ENCODE measurements around the gene WDR82. TPM values are rescaled to one million over a fixed set of nuclear protein-coding genes. Genes with fewer than 3 reads are reported as not detected.

WDR82 gene
- total and polyA plus RNA-seq, 2 of the 4 experiments (the other 2 are of a cell fraction), result 38.1 to 68.1 TPM

DNA sequence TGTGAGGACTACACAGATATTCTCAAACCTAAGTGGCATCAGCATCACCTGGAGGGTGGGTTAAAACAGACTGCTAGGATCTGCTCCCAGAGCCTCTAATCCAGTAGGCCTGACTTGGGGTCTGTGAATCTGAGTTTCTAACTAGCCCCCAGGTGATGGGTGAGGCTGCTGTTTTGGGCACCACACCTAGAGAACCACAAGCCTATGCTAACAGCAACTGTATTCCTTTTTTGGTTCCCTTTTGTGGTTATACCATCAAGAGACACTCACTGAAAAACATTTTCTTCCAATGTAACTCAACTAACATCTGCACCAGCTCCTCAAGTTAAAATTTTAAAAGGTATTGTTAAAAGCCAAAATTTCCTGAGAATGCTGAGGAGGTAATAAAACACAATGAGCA, 16.0 kb downstream of the WDR82 start:
- Histone ChIP-seq H3K56ac (ENCODE audit: extremely low read depth, insufficient read depth, low read length) (no peak overlapping the region), H3K36me3 (ENCODE audit: control insufficient read depth, insufficient read depth, low read length) (peaks cover 59% of the 10 kb centered on the region), H2BK5ac (ENCODE audit: low read depth, low read length, poor library complexity, severe bottlenecking) (no peak overlapping the region), H3K9ac (ENCODE audit: low read depth, low read length) (no peak overlapping the region), H3K14ac (replicated peaks; ENCODE audit: low read depth, low read length) (no peak overlapping the region), H4K20me1 (ENCODE audit: insufficient read depth, low read length) (peaks cover 16% of the 10 kb centered on the region; the same call in 1 of the 2 replicates), H2BK120ac (ENCODE audit: low read depth, low read length) (no peak overlapping the region), H3K18ac (ENCODE audit: low read depth, low read length) (no peak overlapping the region), H3K4me3 (ENCODE audit: insufficient read depth, low read depth, low read length) (no peak overlapping the region), H3K4me2 (ENCODE audit: low read depth, low read length) (no peak overlapping the region), H4K5ac (ENCODE audit: low read depth, low read length) (no peak overlapping the region), H3K4me1 (ENCODE audit: control insufficient read depth, insufficient read depth, low read length) (no peaks in the 10 kb centered on the region), H2AK5ac (ENCODE audit: low read depth, low read length) (no peak overlapping the region), H2AFZ (replicated peaks; ENCODE audit: low read length, poor library complexity) (no peak overlapping the region), H2BK20ac (ENCODE audit: low read depth, low read length) (no peak overlapping the region), H3K27ac (ENCODE audit: insufficient read depth, low read length) (no peak overlapping the region), H3K23ac (ENCODE audit: low read depth, low read length) (peak overlapping the region; percentile 1; the same call in 1 of the 2 replicates), H3K27me3 (ENCODE audit: control insufficient read depth, insufficient read depth, low read length) (no peaks in the 10 kb centered on the region), H4K91ac (ENCODE audit: insufficient read depth, low read depth, low read length) (no peak overlapping the region), H2BK15ac (ENCODE audit: low read depth, low read length) (no peak overlapping the region), H3K9me3 (ENCODE audit: control insufficient read depth, insufficient read depth, low read length) (no peaks in the 10 kb centered on the region), H3K79me1 (ENCODE audit: low read depth in 1 of 2, low read length in 2 of 2) (peaks cover 32 to 56% of the 10 kb centered on the region in 2 experiments), H2AK9ac (replicated peaks; ENCODE audit: low read depth, low read length, poor library complexity) (no peak overlapping the region), H3K9me1 (ENCODE audit: insufficient read depth, low read length) (no peaks in the 10 kb centered on the region), H4K8ac (ENCODE audit: low read depth in 2 of 2, low read length in 2 of 2) (no peak overlapping the region), H3K4ac (ENCODE audit: low read depth, low read length) (no peak overlapping the region)
- in situ Hi-C loops (cut with MboI; ENCODE audit: low sequenced_read_pairs) (no loop called here), dilution Hi-C loops (cut with HindIII; ENCODE audit: low sequenced_read_pairs, unreplicated experiment) (no loop called here), intact Hi-C loops (cut with micrococcal nuclease) (loop anchor here (2.0 kb wide), 1 partner anchor 14 kb away; no protein-coding TSS in a partner anchor)
- TF ChIP-seq BHLHE40 (IDR thresholded peaks at IDR 0.05; ENCODE audit: low read depth, low read length) (no peak), POLR2A (IDR thresholded peaks at IDR 0.05; ENCODE audit: low read depth, low read length) (no peak), RAD21 (IDR thresholded peaks at IDR 0.05; ENCODE audit: low read length) (no peak), USF2 (IDR thresholded peaks at IDR 0.05; ENCODE audit: low read depth, low read length) (no peak)
- CTCF ChIA-PET, result no interaction called here
- BruUV-seq (replicated peaks), result no TSS peak
- no peak for DNase-seq
- no peak for ATAC-seq (ENCODE audit: low read depth)
- POLR2A ChIA-PET (ENCODE audit: unreplicated experiment), result no interaction called here

All from IMR-90 (cell line).